ENCODE data around the gene C11orf42. TPM values are rescaled to one million over a fixed set of nuclear protein-coding genes. Genes with fewer than 3 reads are reported as not detected.

C11orf42 gene
- total RNA-seq, 3 donors from 2014 or later (not counting 1 experiment from before 2014, with no cell fraction given) = not detected

DNA sequence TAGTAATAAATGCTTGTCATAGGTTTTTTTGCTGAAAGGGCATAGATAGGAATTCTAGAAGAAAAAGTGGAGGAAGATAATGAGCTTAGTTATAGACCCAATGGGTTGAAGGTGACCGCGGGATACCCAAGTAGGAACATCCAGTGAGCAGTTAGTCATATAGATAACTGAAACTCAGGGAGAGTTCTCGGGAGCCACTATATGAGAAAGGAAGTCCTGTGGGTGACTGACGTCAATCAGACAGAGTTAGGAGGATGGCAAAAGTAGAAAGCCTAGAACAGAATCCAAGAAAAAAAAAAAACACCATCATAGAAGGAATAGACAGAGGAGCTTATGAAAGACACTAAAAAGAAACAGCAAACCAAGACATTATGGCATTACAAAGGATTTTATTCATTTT, 31.9 kb downstream of the C11orf42 start:
- H3K36me3 Mint-ChIP-seq = no peaks in the 10 kb centered on the region
- H3K4me1 Mint-ChIP-seq = peaks cover 31 to 33% of the 10 kb centered on the region in 2 donors
- no peaks in the 10 kb centered on the region for H3K27me3 ChIP-seq (ENCODE audit: control insufficient read depth, insufficient read depth, low read length)
- DNase-seq (no peak), ATAC-seq (no peak)
- intact Hi-C loops (cut with micrococcal nuclease) = loop anchor here (10.0 kb wide), 1 partner anchor 552 kb away; the partner anchor contains the start of genes TRIM22 and TRIM5
- H3K4me3 ChIP-seq (ENCODE audit: low read length) = no peak overlapping the region
- TF ChIP-seq, protein P1, sequence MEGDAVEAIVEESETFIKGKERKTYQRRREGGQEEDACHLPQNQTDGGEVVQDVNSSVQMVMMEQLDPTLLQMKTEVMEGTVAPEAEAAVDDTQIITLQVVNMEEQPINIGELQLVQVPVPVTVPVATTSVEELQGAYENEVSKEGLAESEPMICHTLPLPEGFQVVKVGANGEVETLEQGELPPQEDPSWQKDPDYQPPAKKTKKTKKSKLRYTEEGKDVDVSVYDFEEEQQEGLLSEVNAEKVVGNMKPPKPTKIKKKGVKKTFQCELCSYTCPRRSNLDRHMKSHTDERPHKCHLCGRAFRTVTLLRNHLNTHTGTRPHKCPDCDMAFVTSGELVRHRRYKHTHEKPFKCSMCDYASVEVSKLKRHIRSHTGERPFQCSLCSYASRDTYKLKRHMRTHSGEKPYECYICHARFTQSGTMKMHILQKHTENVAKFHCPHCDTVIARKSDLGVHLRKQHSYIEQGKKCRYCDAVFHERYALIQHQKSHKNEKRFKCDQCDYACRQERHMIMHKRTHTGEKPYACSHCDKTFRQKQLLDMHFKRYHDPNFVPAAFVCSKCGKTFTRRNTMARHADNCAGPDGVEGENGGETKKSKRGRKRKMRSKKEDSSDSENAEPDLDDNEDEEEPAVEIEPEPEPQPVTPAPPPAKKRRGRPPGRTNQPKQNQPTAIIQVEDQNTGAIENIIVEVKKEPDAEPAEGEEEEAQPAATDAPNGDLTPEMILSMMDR (IDR thresholded peaks at IDR 0.05) = no peak
- peaks cover 0 to 8% of the 10 kb centered on the region in 2 donors for H3K27me3 Mint-ChIP-seq (ENCODE audit: low read depth in 2 of 2)
- no peak overlapping the region for H3K4me3 Mint-ChIP-seq
- H3K27ac Mint-ChIP-seq = no peak overlapping the region
- no peaks in the 10 kb centered on the region for H3K9me3 Mint-ChIP-seq
- no peaks in the 10 kb centered on the region for H3K9me3 ChIP-seq (ENCODE audit: control insufficient read depth, insufficient read depth, low read length)
- H3K36me3 ChIP-seq (ENCODE audit: control insufficient read depth, insufficient read depth, low read length) = no peaks in the 10 kb centered on the region
- H3K4me1 ChIP-seq (ENCODE audit: control insufficient read depth, insufficient read depth, low read length) = peaks cover 15% of the 10 kb centered on the region
- 88% methylated on average over 2 of the region's 4 CpGs for WGBS (ENCODE audit: insufficient coverage)
- H3K27ac ChIP-seq (ENCODE audit: low read length) = no peak overlapping the region

DNA sequence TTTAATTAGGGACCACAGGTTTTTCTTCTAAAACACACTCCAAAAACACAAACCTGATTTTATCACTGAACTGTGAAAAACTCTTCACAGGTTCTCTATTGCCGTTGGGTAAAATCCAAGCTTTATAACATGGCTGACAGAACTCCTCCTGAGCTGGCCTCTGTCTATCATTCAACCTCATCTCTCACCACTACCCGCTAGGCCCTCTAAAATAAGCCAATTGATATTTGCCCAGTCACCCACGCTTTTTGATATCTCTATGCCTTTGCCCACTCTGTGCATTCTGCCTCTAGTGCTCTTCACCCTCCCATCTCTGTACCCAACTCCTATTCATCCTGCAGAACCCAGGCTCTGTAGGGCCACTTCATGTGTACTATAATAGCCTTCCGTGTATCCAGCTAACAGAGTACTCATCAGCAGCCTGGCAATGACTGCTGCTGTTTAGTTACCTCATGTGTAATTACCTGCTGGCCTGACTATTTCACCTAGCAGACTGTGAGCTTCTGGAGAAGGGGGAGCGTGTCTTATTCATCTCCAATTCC, 32.5 kb downstream of the C11orf42 start:
- 72% methylated on average over 4 of the region's 5 CpGs for WGBS (ENCODE audit: insufficient coverage)
- H3K36me3 ChIP-seq (ENCODE audit: control insufficient read depth, insufficient read depth, low read length) = no peaks in the 10 kb centered on the region
- no peak overlapping the region for H3K4me3 Mint-ChIP-seq
- H3K4me3 ChIP-seq (ENCODE audit: low read length) = no peak overlapping the region
- peaks cover 15% of the 10 kb centered on the region for H3K4me1 ChIP-seq (ENCODE audit: control insufficient read depth, insufficient read depth, low read length)
- H3K27ac ChIP-seq (ENCODE audit: low read length) = no peak overlapping the region
- peaks cover 0 to 8% of the 10 kb centered on the region in 2 donors for H3K27me3 Mint-ChIP-seq (ENCODE audit: low read depth in 2 of 2)
- H3K4me1 Mint-ChIP-seq = peaks cover 27% of the 10 kb centered on the region in 2 donors
- no peak overlapping the region for H3K27ac Mint-ChIP-seq
- no peaks in the 10 kb centered on the region for H3K36me3 Mint-ChIP-seq
- intact Hi-C loops (cut with micrococcal nuclease) = loop anchor here (10.0 kb wide), 1 partner anchor 553 kb away; the partner anchor contains the start of genes TRIM22 and TRIM5
- no peak for ATAC-seq
- H3K9me3 ChIP-seq (ENCODE audit: control insufficient read depth, insufficient read depth, low read length) = no peaks in the 10 kb centered on the region
- no peaks in the 10 kb centered on the region for H3K27me3 ChIP-seq (ENCODE audit: control insufficient read depth, insufficient read depth, low read length)
- no peak for DNase-seq
- H3K9me3 Mint-ChIP-seq = no peaks in the 10 kb centered on the region
- TF ChIP-seq, protein P1 (IDR thresholded peaks at IDR 0.05) = no peak

DNA sequence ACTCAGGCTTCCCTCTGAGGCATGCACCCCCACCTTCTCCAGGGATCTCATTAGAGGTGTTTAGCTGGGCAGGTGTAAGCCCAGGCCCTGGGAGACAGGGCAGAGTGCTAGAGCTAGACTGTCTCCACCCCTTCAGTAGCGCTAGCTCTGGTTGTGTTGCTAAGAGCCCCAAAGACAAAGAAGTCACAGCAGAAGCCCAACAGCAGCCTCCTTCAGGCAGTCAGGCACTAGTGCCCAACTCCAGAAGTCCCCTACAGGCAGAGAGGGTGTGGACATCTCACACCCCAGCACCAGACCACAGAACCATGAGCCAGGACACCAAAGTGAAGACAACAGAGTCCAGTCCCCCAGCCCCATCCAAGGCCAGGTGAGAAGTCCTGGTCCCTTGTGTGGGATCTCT, 33.5 kb downstream of the C11orf42 start, which contains the start of gene CNGA4:
Gene CNGA4 (plus strand): TSS at position 188 of the 400 bp plus-strand sequence. CDS start 118 bp downstream, at position 306.
- Histone ChIP-seq H3K9me3 (ENCODE audit: control insufficient read depth, insufficient read depth, low read length) (no peaks in the 10 kb centered on the region), H3K4me1 (ENCODE audit: control insufficient read depth, insufficient read depth, low read length) (peaks cover 11% of the 10 kb centered on the region), H3K27ac (ENCODE audit: low read length) (no peak within 1 kb of the TSS), H3K36me3 (ENCODE audit: control insufficient read depth, insufficient read depth, low read length) (no peaks in the 10 kb centered on the region), H3K27me3 (ENCODE audit: control insufficient read depth, insufficient read depth, low read length) (no peaks in the 10 kb centered on the region), H3K4me3 (ENCODE audit: low read length) (no peak within 1 kb of the TSS)
- intact Hi-C loops (cut with micrococcal nuclease) = loop anchor here (10.0 kb wide), 1 partner anchor 554 kb away; the partner anchor contains the start of genes TRIM22 and TRIM5
- ATAC-seq = no peak
- TF ChIP-seq, protein P1 (IDR thresholded peaks at IDR 0.05) = no peak
- 100% methylated on average over 1 of the region's 1 CpG for WGBS (ENCODE audit: insufficient coverage)
- peaks cover 17% of the 10 kb centered on the region in 2 donors for H3K4me1 Mint-ChIP-seq
- DNase-seq = no peak
- H3K9me3 Mint-ChIP-seq = no peaks in the 10 kb centered on the region
- H3K27me3 Mint-ChIP-seq (ENCODE audit: low read depth in 2 of 2) = peaks cover 0 to 10% of the 10 kb centered on the region in 2 donors
- H3K27ac Mint-ChIP-seq = no peak within 1 kb of the TSS
- H3K36me3 Mint-ChIP-seq = no peaks in the 10 kb centered on the region
- H3K4me3 Mint-ChIP-seq = no peak within 1 kb of the TSS
